Measurements from ENCODE around the gene UBQLN2. TPM values are rescaled to one million over a fixed set of nuclear protein-coding genes. Genes with fewer than 3 reads are reported as not detected.
"Not testable (repeated sequence)": the region's sequence is repeated elsewhere in the genome, so short reads cannot be mapped to it uniquely, and the experiment has no call there.

Gene UBQLN2
- total RNA-seq = 10 to 100 TPM; 19.4 to 33.8 (median 20.3) TPM
- long read RNA-seq, donor 1, full-length matches to known transcripts = 83 of 83 reads
- long read RNA-seq, donor 1, partial matches to known transcripts = 0 of 83 reads
- long read RNA-seq, donor 1, other reads (novel, unspliced or antisense) = 0 of 83 reads
- long read RNA-seq, donor 2, full-length matches to known transcripts = 5 of 6 reads
- long read RNA-seq, donor 2, partial matches to known transcripts = 0 of 6 reads
- long read RNA-seq, donor 2, other reads (novel, unspliced or antisense) = 1 of 6 reads

DNA sequence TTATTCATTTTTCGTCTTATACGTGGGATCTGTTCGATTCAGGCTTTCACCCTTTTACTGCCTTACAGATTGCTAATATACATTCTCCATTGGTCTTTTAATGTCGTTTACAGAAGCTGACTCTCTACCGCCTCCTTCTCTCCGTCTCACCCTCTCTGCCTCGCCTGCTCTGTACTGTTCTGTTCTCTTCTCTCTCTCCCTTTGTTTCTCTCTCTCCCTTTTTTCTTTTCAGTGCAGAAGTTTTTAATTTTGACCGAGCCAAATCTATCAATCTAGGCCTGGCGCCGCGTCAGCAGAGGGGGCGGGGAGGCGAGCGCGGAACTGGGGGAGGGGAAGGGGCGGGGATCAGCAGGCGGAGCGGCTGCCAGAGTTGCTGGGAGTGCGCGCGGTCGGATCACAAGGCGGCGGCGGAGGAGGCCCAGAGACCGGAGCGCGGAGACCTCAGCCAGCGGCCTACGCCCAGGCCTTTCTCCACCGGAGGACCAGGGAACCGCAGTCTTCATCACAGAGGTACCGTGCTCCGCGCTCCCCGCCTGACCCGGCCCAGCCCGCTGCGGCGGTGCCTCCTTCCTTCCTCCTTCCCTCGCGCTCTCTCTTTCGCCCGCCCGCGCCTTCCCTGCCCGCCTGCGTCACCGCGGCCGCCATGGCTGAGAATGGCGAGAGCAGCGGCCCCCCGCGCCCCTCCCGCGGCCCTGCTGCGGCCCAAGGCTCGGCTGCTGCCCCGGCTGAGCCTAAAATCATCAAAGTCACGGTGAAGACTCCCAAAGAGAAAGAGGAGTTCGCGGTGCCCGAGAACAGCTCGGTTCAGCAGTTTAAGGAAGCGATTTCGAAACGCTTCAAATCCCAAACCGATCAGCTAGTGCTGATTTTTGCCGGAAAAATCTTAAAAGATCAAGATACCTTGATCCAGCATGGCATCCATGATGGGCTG, at the start of gene UBQLN2:
TSS of gene UBQLN2 (plus strand) at position 397 of the 931 bp plus-strand sequence. CDS start at position 644, 247 bp downstream.
- peak within 1 kb of the TSS; percentile 34 for H3K4me3 ChIP-seq
- DNase-seq (peak; percentile 85 to 89 (median 87)), ATAC-seq (peak; percentile 96)
- H3K9me3 ChIP-seq = no peaks in the 10 kb centered on the region
- intact Hi-C loops (cut with DNase I, micrococcal nuclease) = no loop called here
- TF ChIP-seq, protein P1, sequence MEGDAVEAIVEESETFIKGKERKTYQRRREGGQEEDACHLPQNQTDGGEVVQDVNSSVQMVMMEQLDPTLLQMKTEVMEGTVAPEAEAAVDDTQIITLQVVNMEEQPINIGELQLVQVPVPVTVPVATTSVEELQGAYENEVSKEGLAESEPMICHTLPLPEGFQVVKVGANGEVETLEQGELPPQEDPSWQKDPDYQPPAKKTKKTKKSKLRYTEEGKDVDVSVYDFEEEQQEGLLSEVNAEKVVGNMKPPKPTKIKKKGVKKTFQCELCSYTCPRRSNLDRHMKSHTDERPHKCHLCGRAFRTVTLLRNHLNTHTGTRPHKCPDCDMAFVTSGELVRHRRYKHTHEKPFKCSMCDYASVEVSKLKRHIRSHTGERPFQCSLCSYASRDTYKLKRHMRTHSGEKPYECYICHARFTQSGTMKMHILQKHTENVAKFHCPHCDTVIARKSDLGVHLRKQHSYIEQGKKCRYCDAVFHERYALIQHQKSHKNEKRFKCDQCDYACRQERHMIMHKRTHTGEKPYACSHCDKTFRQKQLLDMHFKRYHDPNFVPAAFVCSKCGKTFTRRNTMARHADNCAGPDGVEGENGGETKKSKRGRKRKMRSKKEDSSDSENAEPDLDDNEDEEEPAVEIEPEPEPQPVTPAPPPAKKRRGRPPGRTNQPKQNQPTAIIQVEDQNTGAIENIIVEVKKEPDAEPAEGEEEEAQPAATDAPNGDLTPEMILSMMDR (IDR thresholded peaks at IDR 0.05) = no peak
- peaks cover 6% of the 10 kb centered on the region for H3K4me1 ChIP-seq (ENCODE audit: low read depth)
- H3K36me3 ChIP-seq (ENCODE audit: low read depth) = no peaks in the 10 kb centered on the region

DNA sequence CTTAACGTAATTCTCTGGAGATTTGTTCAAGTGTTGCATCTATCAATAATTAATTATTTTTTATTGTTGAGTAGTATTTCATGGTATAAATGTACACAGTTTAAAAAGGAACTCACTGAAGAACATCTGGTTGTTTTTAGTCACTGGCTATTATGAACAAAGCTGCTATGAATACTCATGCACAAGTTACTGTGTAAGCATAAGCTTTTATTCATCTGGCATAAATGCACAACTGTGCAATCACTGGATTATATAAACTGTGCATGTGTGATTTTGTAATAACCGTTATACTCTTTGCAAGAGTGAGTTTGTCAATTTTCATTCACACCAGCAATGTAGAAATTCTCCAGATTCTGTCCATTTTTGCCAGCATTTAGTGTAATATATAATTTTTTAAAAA, 43.8 kb upstream of the UBQLN2 start:
- Histone ChIP-seq H3K36me3 (ENCODE audit: low read depth) (no peaks in the 10 kb centered on the region), H3K9me3 (no peaks in the 10 kb centered on the region), H3K4me3 (no peak overlapping the region), H3K4me1 (ENCODE audit: low read depth) (no peaks in the 10 kb centered on the region)
- ATAC-seq = no peak
- TF ChIP-seq, protein P1 (IDR thresholded peaks at IDR 0.05) = no peak
- no peak for DNase-seq
- intact Hi-C loops (cut with DNase I, micrococcal nuclease) = no loop called here

DNA sequence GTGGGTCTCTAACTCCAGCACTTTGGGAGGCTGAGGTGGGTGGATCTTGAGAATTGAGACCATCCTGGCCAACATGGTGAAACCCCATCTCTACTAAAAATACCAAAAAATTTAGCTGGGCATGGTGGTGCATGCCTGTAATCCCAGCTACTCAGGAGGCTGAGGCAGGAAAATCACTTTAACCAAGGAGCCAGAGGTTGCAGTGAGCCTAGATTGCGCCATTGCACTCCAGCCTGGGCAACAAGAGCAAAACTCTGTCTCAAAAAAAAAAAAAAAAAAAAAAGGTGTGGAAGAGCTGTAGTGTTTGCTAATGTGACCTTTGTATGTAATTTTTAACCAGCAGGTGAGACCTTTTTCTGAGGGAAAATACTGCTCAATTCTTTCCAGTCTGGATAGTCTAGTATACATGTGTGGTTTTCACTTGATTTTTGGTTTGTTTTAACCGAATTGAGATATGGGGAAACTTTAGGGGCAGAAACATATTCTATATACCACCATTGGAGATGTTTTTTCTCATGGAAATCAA, 33.9 kb upstream of the UBQLN2 start:
- H3K9me3 ChIP-seq; ATAC-seq; DNase-seq; H3K4me3 ChIP-seq; intact Hi-C loops (cut with DNase I, micrococcal nuclease); H3K36me3 ChIP-seq (ENCODE audit: low read depth); H3K4me1 ChIP-seq (ENCODE audit: low read depth): not testable (repeated sequence)

DNA sequence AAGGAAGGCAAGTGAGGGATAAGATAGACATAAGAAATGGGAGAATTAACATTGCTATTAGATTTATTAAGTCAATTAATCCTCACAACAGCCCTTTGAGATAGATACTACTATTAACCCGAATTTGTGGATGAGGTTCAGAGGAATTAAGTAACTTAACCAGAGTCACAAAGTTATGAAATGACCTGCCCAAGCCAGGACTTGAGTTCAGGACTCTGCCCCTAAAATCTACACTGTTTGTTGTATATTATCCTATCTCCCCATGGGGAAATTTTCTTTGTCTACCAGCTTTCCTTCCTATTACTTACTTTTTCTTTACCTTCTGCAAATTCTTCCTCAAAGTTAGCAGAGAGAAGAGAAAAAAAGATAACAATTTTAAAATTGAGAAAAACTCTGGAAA, 33.4 kb upstream of the UBQLN2 start:
- Histone ChIP-seq H3K4me1 (ENCODE audit: low read depth) (no peaks in the 10 kb centered on the region), H3K4me3 (no peak overlapping the region), H3K36me3 (ENCODE audit: low read depth) (no peaks in the 10 kb centered on the region), H3K9me3 (no peaks in the 10 kb centered on the region)
- TF ChIP-seq, protein P1 (IDR thresholded peaks at IDR 0.05) = no peak
- ATAC-seq (no peak), DNase-seq (no peak)
- intact Hi-C loops (cut with DNase I, micrococcal nuclease) = no loop called here

DNA sequence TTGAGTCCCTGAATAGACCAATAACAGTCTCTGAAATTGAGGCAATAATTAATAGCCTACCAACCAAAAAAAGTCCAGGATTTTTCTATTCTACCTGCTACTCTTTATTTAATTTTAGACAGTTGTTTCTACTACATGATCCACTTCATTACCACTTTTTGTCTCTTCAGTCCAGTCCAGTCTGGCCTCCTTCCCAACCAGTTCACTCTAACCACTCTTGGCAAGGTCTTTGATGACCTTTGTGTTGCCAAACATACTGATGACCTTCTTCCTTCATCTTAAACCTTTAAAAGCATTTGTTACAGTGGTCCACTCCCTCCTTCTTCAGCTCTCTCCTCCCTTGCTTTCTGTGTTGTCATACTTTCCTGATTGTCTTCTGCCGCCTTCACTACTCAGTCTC, 12.8 kb upstream of the UBQLN2 start:
- TF ChIP-seq, protein P1 (IDR thresholded peaks at IDR 0.05) = no peak
- DNase-seq = no peak
- Histone ChIP-seq H3K36me3 (ENCODE audit: low read depth) (no peaks in the 10 kb centered on the region), H3K4me3 (no peak overlapping the region), H3K9me3 (peaks cover 2% of the 10 kb centered on the region), H3K4me1 (ENCODE audit: low read depth) (no peaks in the 10 kb centered on the region)
- ATAC-seq = no peak
- intact Hi-C loops (cut with DNase I, micrococcal nuclease) = no loop called here

DNA sequence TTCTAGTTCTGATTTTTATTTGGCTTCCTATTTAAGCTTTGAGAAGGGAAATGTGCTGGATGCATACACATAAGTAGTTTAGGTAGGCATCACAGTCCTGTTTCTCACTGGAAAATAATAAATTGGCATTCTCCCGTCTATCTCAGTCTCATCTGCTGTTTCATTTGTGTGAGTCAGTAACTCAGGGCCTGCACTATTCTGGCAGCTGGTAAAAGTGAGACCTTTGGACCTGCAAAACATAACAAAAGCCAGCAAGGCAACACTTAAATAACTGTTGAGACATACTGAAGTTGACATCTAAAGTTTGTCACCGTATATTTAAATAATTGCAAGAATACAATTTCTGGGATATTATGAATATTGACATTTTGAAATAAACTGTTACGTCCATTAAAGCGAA, 8.6 kb upstream of the UBQLN2 start:
- peak in 1 of 3 donors; percentile 16 for DNase-seq

More for the DNA sequence above, 8.6 kb upstream of the UBQLN2 start:
- Histone ChIP-seq H3K36me3 (ENCODE audit: low read depth) (no peaks in the 10 kb centered on the region), H3K4me3 (no peak overlapping the region), H3K9me3 (no peaks in the 10 kb centered on the region), H3K4me1 (ENCODE audit: low read depth) (no peaks in the 10 kb centered on the region)
- intact Hi-C loops (cut with DNase I, micrococcal nuclease) = no loop called here
- TF ChIP-seq, protein P1 (IDR thresholded peaks at IDR 0.05) = no peak
- peak; percentile 74 for ATAC-seq
